Measurements from ENCODE around the gene IGFBP4.

- no peak for TF ChIP-seq CTCF (IDR thresholded peaks at IDR 0.05)
- no peak for TF ChIP-seq POLR2A (IDR thresholded peaks at IDR 0.05)
These were observed 25.4 kb upstream of the IGFBP4 start, which contains the start of gene TOP2A for GRCh38 chr17:40417609-40418427.

All from thyroid gland (tissue), 4 donors.